Pons (tissue), 1 donor: Measurements from ENCODE around the gene INPP5D.

Experiments
- DNase-seq: peaks from one replicate; pipeline ENCODE4 v3.0.0-alpha.2; 2016; ENCODE audit warnings: low spot score

Gene INPP5D

DNA sequence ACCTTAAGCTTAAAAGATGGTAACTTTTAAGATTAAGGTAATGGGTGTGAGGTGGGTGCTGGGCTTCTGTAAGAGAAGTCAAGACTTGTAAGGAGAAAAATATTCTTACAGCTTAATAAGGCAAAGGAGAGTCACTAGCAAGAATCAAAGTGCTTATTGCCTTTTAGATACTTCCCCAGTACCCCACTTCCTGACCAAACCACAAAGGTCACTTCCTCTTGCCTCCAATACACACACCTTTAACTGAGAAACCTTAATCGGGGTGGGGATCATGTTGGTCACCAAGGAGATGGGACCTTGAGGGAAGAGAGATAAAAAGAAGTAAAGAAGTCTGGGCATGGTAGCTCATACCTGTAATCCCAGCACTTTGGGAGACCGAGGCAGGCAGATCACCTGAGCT lies 180.8 kb downstream of the INPP5D start:
- DNase-seq, result no peak

DNA sequence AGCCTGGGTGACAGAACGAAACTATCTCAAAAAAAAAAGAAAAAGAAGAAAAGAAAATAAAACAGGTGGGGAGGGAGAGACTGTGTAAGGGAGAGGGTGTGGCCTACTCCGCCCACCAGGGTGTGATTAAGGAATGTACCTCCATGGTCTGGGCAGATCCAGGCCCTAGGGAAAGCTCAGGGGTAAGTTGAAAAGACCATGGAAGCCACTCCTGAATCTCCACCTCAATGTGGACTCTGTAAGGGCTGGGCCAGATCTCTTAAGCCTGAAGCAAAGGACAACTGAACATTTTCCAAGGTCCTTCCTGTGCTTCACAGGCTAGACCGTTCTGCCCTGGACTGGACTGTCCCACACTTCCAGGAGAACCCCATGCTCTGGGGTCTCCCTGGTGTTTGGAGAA lies 181.7 kb downstream of the INPP5D start:
- DNase-seq, result no peak

DNA sequence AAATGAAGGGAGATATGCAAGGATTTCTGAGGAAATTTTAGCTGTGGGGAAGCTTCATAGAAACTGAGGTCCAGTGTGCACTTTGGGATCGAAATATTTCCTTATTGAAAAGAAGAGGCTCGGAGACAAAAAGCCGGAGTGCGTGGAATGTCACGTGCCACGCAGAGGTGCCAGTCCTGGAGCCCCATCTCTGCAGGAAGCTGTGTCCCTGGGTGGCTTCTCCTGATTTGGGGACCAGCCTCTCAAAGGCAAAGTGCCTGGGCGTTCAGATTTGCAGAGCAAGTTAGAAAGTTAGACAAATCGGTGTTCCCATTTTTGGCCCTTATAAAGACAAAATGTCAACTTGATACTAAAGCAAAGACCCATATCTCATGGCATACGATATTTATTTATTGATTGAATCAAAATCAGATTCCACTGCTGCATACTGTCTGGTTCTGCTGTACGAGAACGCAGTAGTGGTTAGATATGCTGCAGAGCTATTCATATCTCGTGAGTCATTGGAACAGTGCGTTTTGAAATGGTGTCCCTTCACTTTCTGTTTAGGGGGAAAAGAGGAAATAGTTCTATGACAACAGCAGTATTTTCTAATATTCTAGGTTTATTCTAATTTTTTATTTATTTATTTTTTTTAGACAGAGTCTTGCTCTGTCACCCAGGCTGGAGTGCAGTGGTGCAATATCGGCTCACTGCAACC lies 182.2 kb downstream of the INPP5D start:
- peak; percentile 43 for DNase-seq

DNA sequence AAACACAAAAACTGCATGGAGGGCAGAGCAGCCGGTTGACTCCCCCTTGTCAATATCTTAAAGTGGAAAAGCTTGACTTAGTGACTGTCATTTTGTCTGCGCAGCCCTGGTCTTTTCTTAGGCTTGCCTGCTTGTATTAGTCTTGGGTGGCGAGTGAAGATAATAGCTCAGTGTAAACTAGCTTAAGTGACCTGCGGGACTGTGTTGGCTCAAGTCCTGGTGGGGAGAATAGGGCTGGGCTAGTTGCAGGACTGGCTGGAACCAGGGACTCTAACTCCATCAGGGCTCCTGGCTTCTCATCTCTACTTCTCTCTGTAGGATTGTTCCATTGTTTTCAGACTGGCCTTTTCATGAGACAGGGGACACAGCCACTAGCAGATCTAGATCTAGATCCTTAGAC lies 183.2 kb downstream of the INPP5D start:
- DNase-seq, result no peak

DNA sequence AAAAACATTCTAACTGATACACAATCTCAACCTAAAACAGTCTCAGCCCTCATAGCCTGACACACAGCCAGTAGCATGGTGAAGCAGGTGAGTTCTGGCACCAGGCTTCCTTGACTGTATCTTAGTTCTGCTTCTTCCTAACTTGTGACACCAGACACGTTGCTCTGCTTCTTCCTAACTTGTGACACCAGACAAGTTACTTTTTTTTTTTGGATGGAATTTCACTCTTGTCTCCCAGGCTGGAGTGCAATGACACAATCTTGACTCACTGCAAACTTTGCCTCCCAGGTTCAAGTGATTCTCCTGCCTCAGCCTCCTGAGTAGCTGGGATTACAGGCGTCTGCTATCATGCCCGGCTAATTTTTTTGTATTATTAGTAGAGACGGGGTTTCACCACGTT lies 184.7 kb downstream of the INPP5D start:
- no peak for DNase-seq

DNA sequence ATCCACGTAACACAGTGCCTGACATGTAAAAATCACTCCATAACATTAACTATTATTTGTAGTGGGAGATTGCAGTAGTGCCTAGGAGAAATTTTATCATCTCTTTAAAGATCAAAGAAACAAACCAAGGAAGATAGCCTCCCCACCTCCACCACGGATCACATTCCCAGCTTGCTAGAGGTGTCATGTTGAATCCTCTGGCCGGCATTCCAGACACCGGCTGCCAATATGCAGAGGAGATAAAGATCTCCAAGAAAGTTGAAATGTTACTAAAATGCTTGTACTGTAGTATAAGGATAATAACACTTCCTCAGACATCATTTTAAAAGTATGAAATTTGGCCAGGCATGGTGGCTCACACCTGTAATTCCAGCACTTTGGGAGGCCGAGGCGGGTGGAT lies 185.3 kb downstream of the INPP5D start:
- no peak for DNase-seq

DNA sequence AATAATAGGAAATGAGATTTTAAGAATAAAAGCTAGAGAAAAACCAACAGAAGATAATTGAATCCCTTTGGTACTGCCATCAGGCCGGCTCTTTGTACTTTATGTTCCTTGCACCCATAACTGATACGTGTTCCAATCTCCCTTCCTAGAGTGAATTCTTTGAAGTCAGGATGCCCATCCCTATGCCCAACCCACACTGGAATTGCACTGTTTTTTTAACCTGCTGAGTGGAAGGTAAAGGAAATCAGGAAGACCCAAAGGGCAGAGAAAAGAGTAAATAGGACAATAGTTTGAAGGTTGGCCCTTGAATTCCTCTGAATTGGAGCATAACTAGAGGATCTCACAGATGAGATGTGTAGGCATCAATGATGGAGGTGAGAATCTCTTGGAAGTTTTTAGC lies 187.0 kb downstream of the INPP5D start:
- no peak for DNase-seq

DNA sequence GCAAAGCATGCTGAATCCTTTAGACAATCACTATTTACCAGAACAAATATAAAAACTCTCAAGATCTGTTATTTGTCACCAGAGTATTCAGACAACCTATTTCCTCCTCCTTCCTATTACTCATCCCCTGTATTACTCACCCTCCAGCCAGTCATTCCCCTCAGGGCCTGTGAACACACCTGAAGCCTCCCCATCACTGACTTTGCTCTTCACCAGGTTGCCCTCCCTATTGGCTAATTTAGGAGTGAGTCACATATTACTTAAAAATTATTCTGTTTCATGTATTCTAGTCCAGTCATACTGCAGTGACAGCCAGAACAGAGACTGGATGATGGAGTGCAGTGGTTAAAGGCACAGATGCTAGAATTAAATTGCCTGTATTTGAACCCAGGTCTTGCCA lies 187.6 kb downstream of the INPP5D start:
- no peak for DNase-seq

DNA sequence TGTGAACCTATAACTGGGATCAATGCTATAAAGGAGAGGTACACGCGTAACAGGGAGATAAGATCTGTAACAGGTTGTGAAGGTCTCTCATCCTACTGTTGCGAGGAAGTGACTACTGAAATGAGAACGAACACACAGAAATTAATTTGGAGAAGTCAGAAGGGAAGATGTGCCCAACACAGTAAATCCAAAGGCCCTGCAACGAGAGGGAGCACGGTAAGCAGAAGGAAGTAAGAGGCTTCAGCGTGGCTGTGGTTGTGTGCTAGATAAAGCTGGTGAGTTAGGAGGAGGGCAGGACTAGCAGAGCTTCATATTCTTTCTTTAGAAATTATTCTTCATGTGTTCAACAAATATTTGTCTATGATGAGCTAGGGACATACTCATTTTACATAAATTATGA lies 188.9 kb downstream of the INPP5D start:
- DNase-seq, result peak; percentile 56

DNA sequence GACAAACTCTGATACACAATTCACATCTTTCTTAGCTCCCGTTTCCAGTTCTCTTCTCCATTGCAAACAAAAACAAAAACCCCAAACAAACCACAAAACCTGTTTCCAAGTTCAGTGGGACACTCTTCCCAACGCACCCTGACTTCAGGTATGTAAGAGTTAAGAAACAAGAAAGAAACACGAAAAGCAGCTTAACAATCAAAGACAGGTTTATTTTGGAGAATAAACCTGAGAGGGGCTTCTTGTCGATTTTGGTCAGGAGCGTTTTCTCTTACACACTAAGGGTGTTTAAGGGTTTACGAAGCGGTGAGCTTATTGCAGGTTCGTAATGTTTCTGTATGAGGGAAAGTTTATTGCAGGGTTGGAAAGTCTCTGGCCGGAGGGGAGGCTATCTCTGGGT lies 190.4 kb downstream of the INPP5D start:
- no peak for DNase-seq

DNA sequence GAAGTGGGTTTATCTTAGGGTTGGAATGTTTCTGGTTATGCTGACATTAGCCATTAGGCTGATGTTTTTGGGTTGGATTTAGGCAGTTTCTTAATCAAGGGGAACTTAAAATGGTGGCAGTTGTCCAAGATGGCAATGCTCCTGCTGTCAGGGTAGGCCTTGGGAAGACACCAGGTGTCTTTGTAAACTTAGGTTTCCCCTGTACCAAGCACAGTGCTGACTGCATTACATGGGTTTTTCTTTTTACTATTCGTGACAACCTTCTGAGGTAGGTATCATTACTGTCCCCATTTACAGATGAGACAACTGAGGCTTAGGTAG lies 190.8 kb downstream of the INPP5D start:
- no peak for DNase-seq

DNA sequence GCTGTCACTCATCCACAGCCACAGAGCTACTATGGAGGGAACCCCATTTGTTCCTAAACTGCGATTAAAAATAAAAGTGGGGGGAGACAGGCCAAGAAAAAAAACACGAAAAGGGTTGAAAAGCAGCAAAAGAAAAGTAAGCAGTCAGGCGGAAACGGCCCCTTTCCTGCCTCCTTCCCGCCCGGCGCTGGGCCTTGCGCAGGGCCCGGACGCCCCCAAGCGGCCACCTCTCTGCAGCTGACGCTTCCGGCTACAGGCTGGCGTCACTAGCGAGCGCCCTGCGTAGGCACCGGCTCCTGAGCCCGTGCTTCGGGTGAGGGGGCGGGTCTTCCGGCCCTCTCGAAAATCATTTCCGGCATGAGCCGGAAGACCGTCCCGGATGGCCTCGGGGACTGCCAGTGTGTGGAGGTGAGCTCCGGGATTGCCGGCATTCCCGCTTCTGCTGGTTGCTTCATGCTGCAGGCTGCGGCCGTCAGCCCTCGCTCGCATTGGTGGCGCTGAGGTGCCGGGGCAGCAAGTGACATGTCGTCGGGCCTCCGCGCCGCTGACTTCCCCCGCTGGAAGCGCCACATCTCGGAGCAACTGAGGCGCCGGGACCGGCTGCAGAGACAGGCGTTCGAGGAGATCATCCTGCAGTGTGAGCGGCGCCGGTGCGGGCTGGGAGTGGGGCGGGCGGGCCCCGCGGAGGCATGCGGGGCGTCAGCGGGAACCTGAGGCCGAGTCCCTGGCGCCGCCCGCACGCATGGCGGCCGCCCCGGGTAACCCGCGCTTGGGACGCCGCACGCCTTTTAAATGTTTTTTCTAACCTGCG lies 191.4 kb downstream of the INPP5D start, which contains the start of gene ATG16L1:
Gene ATG16L1 (plus strand): TSS at position 368 of the 811 bp plus-strand sequence. CDS start 155 bp downstream, at position 523.
- peak; percentile 94 for DNase-seq

DNA sequence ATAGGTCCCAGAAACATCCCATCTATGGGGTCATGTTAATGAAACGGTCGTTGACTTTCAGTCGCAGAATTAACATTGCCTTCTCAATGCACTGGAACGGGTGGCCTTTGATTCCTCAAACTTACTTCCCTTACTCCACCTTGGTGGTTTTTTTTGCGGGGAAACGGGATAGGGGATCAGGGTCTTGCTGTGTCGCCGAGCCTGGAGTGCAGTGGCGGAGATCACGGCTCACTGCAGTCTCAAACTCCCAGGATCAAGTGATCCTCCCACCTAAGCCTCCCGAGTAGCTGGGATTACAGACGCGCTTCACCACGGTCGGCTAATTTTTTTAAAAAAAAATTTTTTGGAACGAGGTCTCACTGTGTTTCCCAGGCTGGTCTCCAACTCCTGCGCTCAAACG lies 192.1 kb downstream of the INPP5D start:
- DNase-seq, result peak; percentile 12

DNA sequence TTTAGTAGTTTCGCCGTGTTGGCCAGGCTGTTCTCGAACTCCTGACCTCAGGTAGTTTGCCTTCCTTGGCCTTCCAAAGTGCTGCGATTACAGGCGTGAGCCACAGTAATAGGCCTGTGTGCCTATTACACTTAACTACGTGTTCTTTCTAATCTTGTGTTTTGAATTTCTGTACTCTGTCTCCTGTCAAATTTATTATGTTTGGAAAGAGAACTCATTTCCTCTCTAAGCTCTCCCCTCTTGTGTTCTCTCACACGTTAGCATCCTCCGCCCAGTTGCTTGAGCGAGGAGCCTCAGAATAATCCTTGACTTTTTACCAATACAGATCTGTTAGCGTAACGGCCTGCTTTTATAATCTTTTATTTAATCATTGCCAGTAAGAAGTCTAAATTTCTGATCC lies 195.0 kb downstream of the INPP5D start:
- no peak for DNase-seq

DNA sequence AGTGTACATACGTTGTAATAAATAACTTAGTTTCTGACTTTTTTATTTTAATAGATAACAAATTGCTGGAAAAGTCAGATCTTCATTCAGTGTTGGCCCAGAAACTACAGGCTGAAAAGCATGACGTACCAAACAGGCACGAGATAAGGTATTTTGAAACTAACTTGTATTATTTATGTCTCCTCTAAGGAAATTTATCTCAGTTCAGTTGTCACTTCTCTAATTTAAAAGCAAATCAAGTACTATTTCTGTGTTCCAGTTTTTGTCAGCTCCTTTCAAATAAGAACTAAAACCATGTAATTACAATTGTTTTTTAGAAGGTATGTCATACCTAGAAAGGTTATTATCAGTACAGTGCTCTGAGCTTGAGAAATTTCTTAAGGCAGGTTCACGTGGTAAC lies 195.9 kb downstream of the INPP5D start:
- DNase-seq, result no peak
